SK-N-SH treated with all-trans-retinoic acid at 6 μM for 48 hours (cell line): Measurements from ENCODE around the gene MUC20.

ENCODE experiments used
- CREB5 ChIP-seq: fragments of 250-450 bp; sonication (Bioruptor Pico); IDR thresholded peaks from 2 replicates; pipeline ENCODE4 v1.5.1; 2020; ENCODE audit warnings: low read depth, mild to moderate bottlenecking, moderate library complexity
- CSDC2 ChIP-seq: fragments of 250-450 bp; sonication (Bioruptor Pico); IDR thresholded peaks from 2 replicates; pipeline ENCODE4 v1.5.0; 2020; ENCODE audit warnings: mild to moderate bottlenecking, moderate library complexity
- ISL1 ChIP-seq: fragments of 250-450 bp; sonication (Bioruptor Pico); IDR thresholded peaks from 2 replicates; pipeline ENCODE4 v2.1.2; 2022; ENCODE audit warnings: mild to moderate bottlenecking, moderate library complexity
- TCF4 ChIP-seq: fragments of 250-450 bp; sonication (Bioruptor Pico); IDR thresholded peaks from 2 replicates; pipeline ENCODE4 v1.8.0; 2021; ENCODE audit warnings: mild to moderate bottlenecking, moderate library complexity, borderline replicate concordance
- ZC3H10 ChIP-seq: fragments of 250-450 bp; sonication (Bioruptor Pico); IDR thresholded peaks from 2 replicates; pipeline ENCODE4 v1.5.1; 2021; ENCODE audit warnings: mild to moderate bottlenecking, moderate library complexity
- ZFP3 ChIP-seq: fragments of 250-450 bp; sonication (Bioruptor Pico); IDR thresholded peaks from 2 replicates; pipeline ENCODE4 v1.5.0; 2020; ENCODE audit warnings: mild to moderate bottlenecking, moderate library complexity
- ZFP30 ChIP-seq: fragments of 450-650 bp; formaldehyde crosslinking; IDR thresholded peaks from 2 replicates; pipeline ENCODE4 v1.5.0; 2022; ENCODE audit warnings: mild to moderate bottlenecking, moderate library complexity
- ZNF8 ChIP-seq: fragments of 450-650 bp; formaldehyde crosslinking; IDR thresholded peaks from 2 replicates; pipeline ENCODE4 v1.5.0; 2020; ENCODE audit warnings: mild to moderate bottlenecking, moderate library complexity
- TF ChIP-seq, protein P1 (sequence below): fragments of 250-450 bp; sonication (Bioruptor Pico); IDR thresholded peaks from 2 replicates; pipeline ENCODE4 v1.8.0; 2020; ENCODE audit warnings: mild to moderate bottlenecking, moderate library complexity, borderline replicate concordance
- TF ChIP-seq, protein P2 (sequence below): fragments of 250-450 bp; sonication (Bioruptor Pico); IDR thresholded peaks from 2 replicates; pipeline ENCODE4 v1.8.0; 2021; ENCODE audit warnings: low read depth, mild to moderate bottlenecking, moderate library complexity, borderline replicate concordance

GRCh38 chr3:195761123-195761566 lies 40.4 kb downstream of the MUC20 start:
- TF ChIP-seq ISL1 (no peak), ZC3H10 (CRISPR knock-in tag) (no peak), ZFP30 (CRISPR knock-in tag) (no peak), TCF4 (CRISPR knock-in tag) (no peak), CSDC2 (no peak), CREB5 (CRISPR knock-in tag) (no peak), ZFP3 (CRISPR knock-in tag) (no peak), ZNF8 (CRISPR knock-in tag) (no peak)
- TF ChIP-seq, protein P1, sequence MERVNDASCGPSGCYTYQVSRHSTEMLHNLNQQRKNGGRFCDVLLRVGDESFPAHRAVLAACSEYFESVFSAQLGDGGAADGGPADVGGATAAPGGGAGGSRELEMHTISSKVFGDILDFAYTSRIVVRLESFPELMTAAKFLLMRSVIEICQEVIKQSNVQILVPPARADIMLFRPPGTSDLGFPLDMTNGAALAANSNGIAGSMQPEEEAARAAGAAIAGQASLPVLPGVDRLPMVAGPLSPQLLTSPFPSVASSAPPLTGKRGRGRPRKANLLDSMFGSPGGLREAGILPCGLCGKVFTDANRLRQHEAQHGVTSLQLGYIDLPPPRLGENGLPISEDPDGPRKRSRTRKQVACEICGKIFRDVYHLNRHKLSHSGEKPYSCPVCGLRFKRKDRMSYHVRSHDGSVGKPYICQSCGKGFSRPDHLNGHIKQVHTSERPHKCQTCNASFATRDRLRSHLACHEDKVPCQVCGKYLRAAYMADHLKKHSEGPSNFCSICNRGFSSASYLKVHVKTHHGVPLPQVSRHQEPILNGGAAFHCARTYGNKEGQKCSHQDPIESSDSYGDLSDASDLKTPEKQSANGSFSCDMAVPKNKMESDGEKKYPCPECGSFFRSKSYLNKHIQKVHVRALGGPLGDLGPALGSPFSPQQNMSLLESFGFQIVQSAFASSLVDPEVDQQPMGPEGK, result no peak
- TF ChIP-seq, protein P2, sequence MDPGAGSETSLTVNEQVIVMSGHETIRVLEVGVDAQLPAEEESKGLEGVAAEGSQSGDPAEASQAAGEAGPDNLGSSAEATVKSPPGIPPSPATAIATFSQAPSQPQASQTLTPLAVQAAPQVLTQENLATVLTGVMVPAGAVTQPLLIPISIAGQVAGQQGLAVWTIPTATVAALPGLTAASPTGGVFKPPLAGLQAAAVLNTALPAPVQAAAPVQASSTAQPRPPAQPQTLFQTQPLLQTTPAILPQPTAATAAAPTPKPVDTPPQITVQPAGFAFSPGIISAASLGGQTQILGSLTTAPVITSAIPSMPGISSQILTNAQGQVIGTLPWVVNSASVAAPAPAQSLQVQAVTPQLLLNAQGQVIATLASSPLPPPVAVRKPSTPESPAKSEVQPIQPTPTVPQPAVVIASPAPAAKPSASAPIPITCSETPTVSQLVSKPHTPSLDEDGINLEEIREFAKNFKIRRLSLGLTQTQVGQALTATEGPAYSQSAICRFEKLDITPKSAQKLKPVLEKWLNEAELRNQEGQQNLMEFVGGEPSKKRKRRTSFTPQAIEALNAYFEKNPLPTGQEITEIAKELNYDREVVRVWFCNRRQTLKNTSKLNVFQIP (CRISPR knock-in tag), result no peak
